Epithelial cell of proximal tubule (primary cell): ENCODE data around the gene TSHZ3. TPM values are rescaled to one million over a fixed set of nuclear protein-coding genes. Genes with fewer than 3 reads are reported as not detected.

ENCODE experiments used
- DNase-seq: peaks from one replicate; pipeline ENCODE4 v3.0.0-alpha.2; 2011; ENCODE audit warnings: low read depth
- H3K4me3 ChIP-seq: 2 replicates; pipeline ENCODE4 v1.5.1; 2011; ENCODE audit warnings: low read depth, mild to moderate bottlenecking, low read length
- CTCF ChIP-seq: conservative IDR thresholded peaks from 2 replicates; pipeline ENCODE4 v1.5.1; 2012; ENCODE audit warnings: low read depth, mild to moderate bottlenecking, low read length
- total RNA-seq: library from RNA; depleted of rRNA; stranded (reverse); fragments of >200 nt; gene quantifications from 2 replicates; pipeline ENCODE4 v1.2.3, GENCODE V29; 2015

The TSHZ3 gene
- total RNA-seq, 1 donor from 2014 or later: 0.12 TPM

DNA sequence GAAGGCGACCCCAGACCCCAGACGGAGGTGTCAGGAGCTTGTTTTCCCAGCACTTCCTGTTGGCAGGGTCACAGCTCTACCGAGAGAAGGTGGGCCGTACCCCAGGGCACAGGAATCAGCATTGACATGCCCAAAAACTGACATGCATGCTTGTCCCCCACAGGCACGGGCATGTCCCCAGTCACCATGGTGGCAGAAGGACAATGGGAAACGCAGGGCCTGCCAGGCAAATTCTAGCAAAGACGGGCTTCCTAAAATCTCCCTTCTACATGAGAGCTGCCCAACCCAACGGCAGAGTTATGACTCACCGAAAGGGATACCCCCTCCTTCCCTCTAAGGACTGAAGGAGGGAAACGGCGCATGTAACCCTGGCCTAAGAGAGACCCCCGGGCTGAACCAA, 18.5 kb downstream of the TSHZ3 start:
- no peak for TF ChIP-seq CTCF
- H3K4me3 ChIP-seq: no peak overlapping the region
- no peak for DNase-seq

DNA sequence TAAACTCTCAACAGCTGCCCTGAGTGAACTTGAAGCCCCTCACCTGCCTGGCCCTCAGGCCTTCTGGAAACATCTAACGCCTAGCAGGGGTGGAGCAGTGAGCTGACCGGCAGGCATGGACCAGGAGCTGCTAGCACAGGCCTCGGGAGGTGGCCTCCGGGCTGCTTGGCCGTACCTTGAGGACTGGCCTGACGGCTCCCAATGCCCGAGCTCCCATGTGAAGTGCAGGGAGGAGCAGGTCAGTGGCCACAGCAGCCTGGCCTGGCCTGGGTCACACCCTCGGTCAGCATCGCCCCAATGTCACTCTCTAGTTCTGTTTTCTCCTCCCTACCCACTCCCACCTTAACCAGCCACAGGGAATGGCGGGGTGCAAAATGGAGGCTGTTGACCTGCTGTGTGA, 19.0 kb downstream of the TSHZ3 start:
- no peak overlapping the region for H3K4me3 ChIP-seq
- no peak for TF ChIP-seq CTCF
- DNase-seq: no peak

- DNase-seq: no peak
- TF ChIP-seq CTCF: no peak
- no peak overlapping the region for H3K4me3 ChIP-seq
These were observed 19.4 kb downstream of the TSHZ3 start for GRCh38 chr19:31329819-31330218.

- DNase-seq: no peak
- no peak for TF ChIP-seq CTCF
- H3K4me3 ChIP-seq: no peak overlapping the region
These were observed 21.0 kb downstream of the TSHZ3 start for GRCh38 chr19:31328238-31328637.

- no peak overlapping the region for H3K4me3 ChIP-seq
- no peak for DNase-seq
- TF ChIP-seq CTCF: no peak
These were observed 22.8 kb downstream of the TSHZ3 start for GRCh38 chr19:31326329-31327028.

GRCh38 chr19:31325342-31325741, 23.9 kb downstream of the TSHZ3 start:
- TF ChIP-seq CTCF: no peak
- H3K4me3 ChIP-seq: no peak overlapping the region
- no peak for DNase-seq

- DNase-seq: no peak
- no peak for TF ChIP-seq CTCF
- no peak overlapping the region for H3K4me3 ChIP-seq
These were observed 29.8 kb downstream of the TSHZ3 start for GRCh38 chr19:31319465-31319864.
